GM18507 (cell line): ENCODE results near the gene EIF5AL1.
"Not testable (repeated sequence)": the region's sequence is repeated elsewhere in the genome, so short reads cannot be mapped to it uniquely, and the experiment has no call there.

ENCODE experiments used
- DNase-seq: peaks from one replicate; pipeline ENCODE4 v3.0.0; 2011; ENCODE audit warnings: low read depth; ENCODE audit not compliant: insufficient read length; ENCODE audit errors: extremely low spot score
- FAIRE-seq: peaks from 2 replicates; lab custom pipeline; 2011; peaks lifted over from hg19 to GRCh38; lab: Jason Lieb, UNC

The EIF5AL1 gene

DNA sequence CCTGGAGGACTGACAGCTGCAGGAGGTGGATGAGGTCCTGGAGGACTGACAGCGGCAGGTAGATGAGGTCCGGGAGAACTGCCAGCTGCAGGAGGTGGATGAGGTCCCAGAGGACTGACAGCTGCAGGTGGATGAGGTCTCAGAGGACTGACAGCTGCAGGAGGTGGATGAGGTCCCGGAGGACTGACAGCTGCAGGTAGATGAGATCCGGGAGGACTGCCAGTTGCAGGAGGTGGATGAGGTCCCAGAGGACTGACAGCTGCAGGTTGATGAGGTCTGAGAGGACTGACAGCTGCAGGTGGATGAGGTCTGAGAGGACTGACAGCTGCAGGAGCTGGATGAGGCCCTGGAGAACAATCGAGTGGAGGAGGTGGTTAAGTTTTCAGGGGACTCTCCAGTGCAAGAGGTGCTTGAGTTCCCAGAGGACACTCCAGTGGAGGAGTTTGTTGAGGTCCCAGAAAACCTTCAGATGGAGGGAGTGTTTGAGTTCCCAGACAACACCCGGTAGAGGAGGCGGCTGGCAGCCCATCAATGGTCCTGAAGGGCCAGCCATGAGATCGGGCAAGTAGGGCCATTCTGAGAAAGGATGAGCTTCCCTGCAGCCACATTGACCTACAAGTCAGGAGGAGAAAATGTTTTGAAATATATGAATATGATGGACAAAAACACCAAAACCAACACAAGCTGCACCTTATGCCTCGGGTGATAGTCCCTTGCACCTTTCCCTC lies 4.7 kb upstream of the EIF5AL1 start:
- FAIRE-seq = no peak
- DNase-seq = no peak

DNA sequence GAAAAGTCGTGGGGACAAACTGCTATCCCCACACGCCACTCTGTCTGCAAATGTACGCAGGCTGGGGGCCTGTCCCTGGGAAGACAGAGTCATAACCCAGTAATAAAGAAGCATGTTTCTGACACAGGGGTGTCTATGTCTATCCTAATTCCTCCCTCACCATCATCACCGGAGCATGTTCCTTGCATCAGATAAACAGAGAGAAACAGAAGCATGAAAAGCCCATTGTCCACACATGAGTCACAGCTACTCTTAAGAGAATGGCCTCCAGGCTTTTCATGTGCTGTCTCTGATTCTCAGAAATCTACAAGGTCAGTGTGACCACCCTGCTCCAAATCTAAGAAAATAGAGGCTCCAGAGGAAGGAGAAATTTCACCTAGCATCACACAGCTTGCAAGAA lies 4.1 kb upstream of the EIF5AL1 start:
- not testable (repeated sequence) for FAIRE-seq, DNase-seq

DNA sequence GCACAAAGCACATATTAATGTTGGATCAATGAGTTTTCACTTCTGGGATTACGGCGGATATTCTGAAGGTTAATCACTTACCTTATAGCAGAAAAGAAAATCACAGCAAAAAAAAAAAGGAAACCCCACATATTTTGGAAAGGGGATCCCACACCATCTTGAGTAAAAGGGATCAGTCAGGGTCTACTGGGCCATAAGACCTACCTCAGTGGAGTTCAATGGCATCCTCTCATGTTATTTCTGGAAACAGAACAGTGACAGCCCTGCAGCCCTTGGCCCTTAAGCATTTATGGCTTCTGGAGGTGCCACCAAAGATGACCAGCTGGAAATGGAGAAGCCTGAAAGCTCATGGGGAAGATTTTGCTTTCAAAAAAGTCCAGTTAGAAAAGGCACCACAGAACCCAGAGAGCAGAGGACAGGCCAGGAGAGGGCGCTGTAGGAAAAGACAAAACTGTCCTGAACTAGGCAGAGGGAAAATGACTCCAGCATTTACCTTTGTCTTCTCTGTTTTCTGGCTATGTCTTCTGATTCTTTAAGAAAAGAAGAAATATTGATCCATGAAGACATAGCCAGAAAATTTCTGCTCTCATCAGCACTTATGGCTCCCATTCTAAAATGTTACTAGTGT lies 2.9 kb upstream of the EIF5AL1 start:
- DNase-seq = not testable (repeated sequence)
- FAIRE-seq = peak; percentile 82

DNA sequence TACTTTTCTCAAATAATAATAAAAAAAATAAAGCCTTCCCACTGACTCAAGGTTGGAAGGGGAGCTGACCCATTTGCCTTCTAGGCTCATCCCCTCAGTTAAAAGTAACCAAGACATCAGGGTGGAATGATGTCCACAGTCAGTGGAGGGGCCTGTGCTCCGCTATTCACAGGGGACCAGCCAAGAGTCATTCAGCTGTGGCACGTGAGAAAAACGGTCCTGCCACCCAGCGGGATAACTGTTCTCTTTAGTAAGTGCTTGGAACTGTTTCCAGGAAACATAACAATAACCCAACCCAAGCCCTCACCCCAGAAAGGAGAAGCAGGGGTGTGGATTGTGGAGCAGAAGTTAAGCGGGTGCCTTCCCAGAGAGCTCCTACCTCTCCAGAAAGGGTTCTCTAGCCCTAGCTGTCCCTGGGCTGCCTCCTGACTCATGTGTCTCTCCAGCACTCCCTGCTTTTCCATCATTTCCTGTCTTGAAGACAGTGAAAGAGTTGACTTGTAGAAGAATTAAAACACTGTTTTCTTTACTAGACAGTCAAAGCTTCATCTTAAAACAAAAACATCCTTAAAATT lies 2.3 kb upstream of the EIF5AL1 start:
- FAIRE-seq, DNase-seq: not testable (repeated sequence)

DNA sequence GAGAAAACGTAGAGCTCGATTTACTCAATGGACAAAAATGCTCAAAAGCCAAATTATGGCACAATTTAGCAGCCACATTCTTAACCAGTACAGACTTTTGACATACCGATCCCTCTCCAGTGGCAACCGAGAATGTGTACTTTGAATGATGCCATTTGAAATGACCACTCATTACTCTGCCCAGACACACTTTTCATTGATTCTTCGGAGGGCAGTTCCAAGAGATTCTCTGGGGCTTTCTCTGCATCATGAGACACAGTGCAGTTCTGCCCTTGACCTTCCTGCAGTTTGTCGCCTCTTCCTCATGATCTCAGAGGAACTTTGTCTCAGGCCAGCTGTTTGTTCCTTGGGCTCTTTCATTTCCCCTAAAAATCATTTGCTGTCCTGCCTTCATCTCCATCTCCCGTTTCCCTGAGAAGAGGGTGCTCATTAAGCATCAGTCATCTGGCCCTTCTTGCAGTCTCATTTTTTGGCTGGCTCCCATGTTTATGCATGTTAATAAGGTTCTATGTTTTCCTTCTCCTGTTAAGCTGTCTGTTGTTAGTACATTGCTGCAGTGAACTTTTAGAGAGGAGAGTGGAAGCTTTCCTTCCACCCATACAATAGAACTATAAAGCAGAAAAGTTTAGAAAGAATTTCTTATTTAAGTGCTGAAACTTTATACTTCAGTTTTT lies 4.3 kb downstream of the EIF5AL1 start:
- not testable (repeated sequence) for FAIRE-seq, DNase-seq

DNA sequence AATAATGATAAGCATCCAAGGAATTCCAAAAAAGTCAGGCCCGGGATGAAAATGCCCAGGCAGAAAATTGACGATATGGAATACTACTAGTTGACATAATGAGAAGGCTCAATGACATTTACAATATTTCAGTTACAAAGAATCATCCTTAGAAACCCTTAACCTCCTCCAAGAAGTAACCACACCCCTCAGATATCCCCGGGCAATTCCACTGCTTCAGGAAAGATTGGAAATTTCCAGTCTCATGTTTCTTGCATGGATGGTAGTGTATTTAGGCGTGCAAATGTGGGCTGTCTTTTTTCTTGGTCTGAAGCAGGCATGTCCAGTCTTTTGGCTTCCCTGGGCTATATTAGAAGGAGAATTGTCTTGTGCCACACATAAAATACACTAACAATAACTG lies 5.2 kb downstream of the EIF5AL1 start:
- not testable (repeated sequence) for FAIRE-seq, DNase-seq

DNA sequence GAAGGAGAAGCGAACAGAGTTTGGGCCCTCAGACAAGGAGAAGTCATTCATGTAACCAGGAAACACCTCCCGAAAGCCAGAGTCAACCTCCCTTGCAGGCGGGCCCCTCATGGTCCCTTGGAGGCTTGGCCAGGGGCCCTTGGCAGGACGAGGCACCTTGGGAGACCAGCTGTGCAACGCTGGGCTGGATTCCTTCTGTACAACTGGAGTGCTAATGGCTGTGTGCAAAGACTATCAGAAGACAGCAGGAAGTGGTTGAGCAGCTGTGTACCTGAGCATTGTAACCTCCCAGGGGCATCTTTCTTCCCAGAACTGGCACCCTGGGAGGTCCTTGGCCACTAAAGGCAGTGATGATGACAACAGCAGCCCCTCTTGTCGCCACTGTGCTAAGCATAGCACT lies 9.4 kb downstream of the EIF5AL1 start:
- FAIRE-seq = not testable (repeated sequence)

DNA sequence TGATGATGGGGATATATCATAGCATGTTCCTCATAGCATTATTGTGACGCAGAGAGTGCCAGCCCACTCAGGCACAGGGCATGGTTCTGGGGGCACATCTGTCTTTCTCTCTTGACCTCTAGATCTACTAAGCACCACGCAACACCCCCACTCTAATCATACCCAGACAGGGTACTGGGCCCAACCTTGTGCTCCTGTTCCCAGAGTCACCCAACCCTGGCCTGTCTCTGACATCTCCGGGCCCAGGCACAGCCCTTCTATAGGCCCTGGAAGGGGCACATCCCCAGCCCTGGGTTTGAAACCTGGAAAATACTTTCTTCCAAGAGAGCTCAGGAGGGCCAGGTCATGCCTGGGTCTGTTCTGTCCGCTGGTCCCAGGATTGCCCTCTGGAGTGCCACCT lies 10.1 kb downstream of the EIF5AL1 start:
- not testable (repeated sequence) for FAIRE-seq

More for the DNA sequence above, 9.4 kb downstream of the EIF5AL1 start:
- DNase-seq = not testable (repeated sequence)

DNA sequence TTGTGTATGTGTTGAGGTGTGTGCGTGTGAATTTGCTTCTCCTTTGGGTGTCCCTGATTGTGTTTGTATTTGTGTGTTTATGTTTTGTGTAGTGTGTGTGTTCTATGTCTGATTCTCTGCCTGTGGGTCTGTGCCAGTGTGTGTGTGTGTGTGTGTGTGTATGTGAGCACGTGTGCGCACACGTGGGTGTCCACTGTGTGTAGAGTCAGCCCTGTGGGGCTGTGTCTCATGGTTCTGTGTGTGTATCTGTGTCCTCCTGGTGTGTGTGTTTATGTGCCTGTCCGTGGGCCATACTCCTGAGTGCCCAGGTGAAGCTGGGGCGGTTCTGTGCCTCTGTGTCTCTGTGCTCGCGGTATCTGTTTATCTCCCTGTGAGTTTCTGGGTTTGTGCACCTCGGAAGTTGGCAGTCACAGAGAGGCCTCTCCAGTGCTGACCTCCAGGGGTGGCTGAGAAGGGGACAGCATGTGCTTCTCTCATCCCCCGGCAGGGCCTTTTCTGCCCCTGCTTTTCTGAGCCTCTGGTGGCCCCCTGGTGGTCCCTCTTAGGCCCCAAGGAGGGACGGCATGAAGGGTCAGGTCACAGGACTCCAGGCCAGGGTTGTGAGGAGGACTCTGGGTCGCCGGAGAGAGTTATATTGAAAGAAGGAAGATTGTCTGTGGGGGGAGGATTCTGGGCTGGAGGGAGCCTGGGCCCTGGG lies 11.0 kb downstream of the EIF5AL1 start:
- not testable (repeated sequence) for DNase-seq
- FAIRE-seq = peak; percentile 21

More for the DNA sequence above, 10.1 kb downstream of the EIF5AL1 start:
- not testable (repeated sequence) for DNase-seq

DNA sequence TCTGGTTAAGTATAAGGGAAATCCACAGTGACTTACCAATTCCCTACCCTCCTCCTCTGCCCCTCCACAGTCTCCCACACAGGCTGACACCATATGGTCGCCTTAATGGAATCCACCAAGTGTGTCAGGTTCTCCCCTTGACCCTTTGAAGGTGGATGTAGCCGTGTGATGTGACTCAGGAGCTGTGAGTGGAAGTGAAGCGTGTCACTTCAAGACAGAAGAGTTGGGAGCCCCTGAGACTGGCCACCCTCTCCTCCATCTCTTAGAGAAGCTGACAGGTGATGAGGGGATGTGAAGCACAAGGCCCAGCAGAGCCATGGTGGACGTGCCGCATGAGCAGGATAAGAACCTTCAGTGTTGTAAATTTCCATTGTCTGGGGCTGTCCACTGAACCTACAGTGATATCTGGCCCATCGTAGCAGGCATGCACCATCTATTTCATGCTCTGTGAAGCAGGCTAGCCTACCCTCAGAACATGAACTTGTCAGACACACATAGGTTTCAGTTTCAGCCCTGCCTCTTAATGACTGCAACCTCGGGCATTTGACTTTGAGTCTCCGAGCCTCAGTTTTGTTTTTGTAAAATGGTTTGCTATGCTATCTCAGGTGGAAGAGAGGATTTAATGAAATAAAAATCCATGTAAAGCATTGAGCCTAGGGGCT lies 12.8 kb downstream of the EIF5AL1 start:
- FAIRE-seq = peak; percentile 97
- DNase-seq = not testable (repeated sequence)

DNA sequence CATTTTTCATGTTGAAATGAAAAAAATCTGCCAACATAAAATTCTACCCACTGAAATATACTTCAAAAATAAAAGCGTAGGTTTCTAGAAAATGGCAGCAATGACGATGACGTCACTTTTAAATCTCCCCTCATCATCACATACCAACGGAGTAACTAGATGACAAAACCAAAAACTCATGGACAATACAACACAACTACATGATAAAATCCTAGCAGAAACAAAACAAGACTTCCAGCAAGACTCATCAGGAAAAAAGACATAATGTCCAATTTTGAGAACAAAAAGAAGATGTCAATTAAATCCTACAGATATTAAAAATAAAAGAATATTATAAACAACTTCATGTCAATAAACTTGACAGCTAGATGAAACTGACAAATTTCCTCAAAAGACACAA lies 15.9 kb downstream of the EIF5AL1 start:
- DNase-seq, FAIRE-seq: not testable (repeated sequence)

DNA sequence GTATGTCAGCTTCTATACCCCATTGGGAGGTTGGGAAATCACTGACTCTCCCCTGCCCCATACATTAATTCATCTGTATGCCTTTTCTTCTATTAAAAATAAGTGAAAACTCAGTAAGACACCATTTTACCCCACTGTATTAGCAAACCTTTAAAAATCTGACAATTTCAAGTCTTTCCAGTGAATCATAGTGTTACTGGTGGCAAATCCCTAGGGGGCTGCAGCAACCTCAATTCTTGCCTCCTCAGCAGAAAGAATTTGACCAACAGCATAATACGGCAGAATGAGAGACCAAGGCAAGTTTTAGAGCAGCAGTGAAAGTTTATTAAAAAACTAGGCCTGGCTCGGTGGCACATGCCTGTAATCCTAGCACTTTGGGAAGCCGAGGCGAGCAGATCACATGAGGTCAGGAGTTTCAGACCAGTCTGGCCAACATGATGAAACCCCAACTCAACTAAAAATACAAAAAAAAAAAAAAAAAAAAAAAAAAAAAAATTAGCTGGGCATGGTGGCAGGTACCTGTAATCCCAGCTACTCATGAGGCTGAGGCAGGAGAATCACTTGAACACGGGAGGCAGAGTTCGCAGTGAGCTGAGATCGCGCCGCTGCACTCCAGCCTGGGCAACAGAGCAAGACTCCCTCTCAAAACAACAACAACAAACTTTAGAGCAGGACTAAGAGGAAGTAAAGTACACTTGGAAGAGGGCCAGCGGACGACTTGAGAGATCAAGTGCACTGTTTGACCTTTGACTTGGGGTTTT lies 21.0 kb downstream of the EIF5AL1 start:
- DNase-seq, FAIRE-seq: not testable (repeated sequence)

DNA sequence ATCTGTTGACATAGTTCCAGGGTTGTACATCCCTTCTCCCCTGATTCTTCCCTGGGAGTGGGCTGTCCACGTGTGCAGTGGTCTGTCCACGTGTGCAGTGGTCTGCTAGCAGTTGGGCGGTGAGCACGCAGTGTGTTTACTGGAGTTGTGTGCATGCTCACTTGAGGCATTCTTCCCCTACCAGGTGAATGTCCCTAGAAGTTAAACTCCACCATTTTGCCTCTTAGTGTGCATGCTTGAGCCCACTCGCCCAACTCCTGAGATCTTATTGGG lies 21.5 kb downstream of the EIF5AL1 start:
- not testable (repeated sequence) for FAIRE-seq, DNase-seq

DNA sequence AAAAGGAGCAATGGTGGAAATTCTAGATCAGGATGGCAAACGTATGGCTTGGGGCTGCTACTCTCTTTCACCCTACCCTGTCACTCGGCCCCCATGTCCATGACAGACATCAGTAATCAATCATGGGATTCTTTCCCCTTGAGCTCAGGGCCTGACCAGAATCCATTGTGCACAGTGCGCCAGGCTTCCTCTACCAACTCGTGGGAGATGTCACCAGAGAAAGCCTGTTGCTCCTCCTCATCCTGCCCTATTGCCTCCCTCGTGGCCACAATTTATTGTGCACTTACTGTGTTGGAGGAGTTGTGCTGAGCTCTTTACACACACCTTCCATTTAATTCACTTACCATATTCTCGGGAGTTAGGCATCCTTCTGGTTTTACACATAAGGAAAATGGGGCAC lies 26.0 kb downstream of the EIF5AL1 start:
- not testable (repeated sequence) for FAIRE-seq, DNase-seq

DNA sequence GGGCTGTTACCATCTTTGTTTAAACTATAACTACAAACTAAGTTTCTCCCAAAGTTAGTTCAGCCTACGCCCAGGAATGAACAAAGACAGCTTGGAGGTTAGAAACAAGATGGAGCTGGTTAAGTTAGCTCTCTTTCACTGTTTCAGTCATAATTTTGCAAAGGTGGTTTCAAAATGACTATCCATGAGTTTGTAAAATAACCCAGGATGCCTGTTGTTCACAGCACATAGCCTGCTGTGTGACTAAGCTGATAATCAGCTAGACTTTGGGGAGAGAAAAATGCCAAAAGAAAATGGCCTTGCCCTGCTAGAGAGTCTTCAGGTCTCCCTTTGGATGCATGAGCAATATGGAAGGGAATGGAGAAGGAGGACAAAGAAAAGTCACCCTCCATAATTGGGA lies 28.6 kb downstream of the EIF5AL1 start:
- peak; percentile 83 for FAIRE-seq
- DNase-seq = not testable (repeated sequence)

DNA sequence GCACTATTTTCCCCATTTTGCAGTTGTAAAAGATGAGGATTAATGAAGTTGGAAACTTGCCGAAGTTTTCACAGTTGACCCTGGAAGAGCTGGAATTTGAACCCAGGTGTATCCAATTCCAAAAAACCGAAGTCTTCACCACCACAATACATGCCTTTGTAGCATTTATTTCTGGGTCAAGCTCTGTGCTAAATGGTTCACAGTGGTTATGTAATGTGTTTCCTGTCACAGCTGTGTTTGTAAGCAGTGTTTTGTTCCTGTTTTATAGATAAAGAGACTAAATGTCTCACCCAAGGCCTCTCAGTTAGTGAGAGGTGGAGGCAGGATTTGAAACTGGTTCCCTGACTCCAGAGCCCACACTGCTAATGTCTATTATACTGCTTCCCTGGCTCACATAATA lies 30.3 kb downstream of the EIF5AL1 start:
- FAIRE-seq (no peak), DNase-seq (no peak)

DNA sequence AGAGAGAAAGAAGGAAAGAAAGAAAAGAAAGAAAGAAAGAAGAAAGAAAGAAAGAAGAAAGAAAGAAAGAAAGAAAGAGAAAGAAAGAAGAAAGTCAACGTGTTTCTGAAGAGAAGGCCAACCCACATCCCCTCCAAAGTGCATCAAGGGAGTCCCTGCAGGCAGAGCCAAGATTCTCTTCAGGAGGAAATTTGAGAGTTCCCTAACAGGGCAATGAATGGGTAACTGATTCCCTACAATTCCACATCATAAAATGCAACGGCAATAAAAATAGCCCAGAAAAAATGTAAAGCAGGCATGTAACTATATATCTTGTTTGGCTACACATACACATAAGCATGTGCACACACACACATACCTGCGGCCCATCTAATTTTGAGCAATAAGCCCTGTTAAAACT lies 32.1 kb downstream of the EIF5AL1 start:
- not testable (repeated sequence) for FAIRE-seq, DNase-seq

DNA sequence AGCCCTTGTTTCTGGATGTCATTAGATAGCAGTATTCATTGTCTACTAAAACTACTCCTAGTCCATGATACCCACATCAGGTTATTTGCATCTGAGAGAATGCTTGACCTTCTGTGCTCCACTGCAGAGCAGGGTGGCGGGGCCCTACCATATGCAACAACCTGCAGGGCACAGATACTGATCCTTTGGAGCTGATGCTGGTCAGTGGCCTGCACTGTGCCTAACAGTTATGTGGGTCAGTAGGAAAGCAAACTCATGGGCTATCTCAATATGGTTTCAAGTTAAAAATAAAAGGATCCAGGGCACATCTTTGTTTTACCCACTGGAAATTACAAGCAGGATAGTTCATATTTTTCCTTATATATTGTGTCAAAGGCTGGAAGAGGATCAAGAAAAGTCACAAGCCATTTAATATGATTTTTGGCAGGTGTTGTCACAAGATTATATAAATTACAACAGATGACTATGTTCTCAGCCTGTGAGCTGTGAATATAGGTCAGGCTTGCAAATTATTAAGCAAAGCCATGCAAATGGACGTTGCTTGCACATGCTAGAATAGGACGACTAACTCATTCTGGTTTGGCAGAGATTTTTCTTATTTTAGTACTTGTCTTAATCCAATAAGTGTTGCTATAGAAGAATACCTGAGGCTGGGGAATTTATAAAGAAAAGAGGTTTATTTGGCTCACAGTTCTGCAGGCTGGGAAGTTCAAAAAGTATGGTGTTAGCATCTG lies 32.8 kb downstream of the EIF5AL1 start:
- DNase-seq, FAIRE-seq: not testable (repeated sequence)
